T-helper 2 cell treated with Interferon-gamma antibody and Interleukin-4, amounts not matched to agents 100 ng/mL and 5 ng/mL, for 36 hours (primary cell): ENCODE measurements around the gene ABHD10. TPM values are rescaled to one million over a fixed set of nuclear protein-coding genes. Genes with fewer than 3 reads are reported as not detected.

Experiments used
- intact Hi-C: fragments of 100-400 bp; cut with micrococcal nuclease; formaldehyde crosslinking; loops from one replicate; pipeline ENCODE4 v1.15.1; 2023
- total RNA-seq: library from RNA; stranded (reverse); gene quantifications from 2 replicates; pipeline ENCODE4 v1.2.3, GENCODE V29; 2022

The ABHD10 gene
- total RNA-seq, 1 donor from 2014 or later, result 31.2 TPM

GRCh38 chr3:111963424-111963823 is 15.4 kb upstream of the ABHD10 start:
- intact Hi-C loops, result no loop called here

- intact Hi-C loops, result loop anchor here (5.0 kb wide), 1 partner anchor 388 kb away; no protein-coding TSS in a partner anchor
Observed at GRCh38 chr3:111965484-111965883, 13.3 kb upstream of the ABHD10 start.

GRCh38 chr3:111967068-111967467 is 11.8 kb upstream of the ABHD10 start:
- intact Hi-C loops, result loop anchor here (1.0 to 5.0 kb wide), 4 partner anchors 72 to 390 kb away; no protein-coding TSS in a partner anchor

- intact Hi-C loops, result loop anchor here (1.0 to 5.0 kb wide), 4 partner anchors 73 to 390 kb away; no protein-coding TSS in a partner anchor
Observed at GRCh38 chr3:111967651-111968274, 11.1 kb upstream of the ABHD10 start.

GRCh38 chr3:111968319-111969054 is 10.3 kb upstream of the ABHD10 start:
- intact Hi-C loops, result loop anchor here (5.0 kb wide), 1 partner anchor 391 kb away; no protein-coding TSS in a partner anchor

GRCh38 chr3:111970376-111970775 is 8.4 kb upstream of the ABHD10 start:
- intact Hi-C loops, result loop anchor here (10.0 kb wide), 1 partner anchor 896 kb away; the partner anchor contains the start of gene NECTIN3

- intact Hi-C loops, result loop anchor here (10.0 kb wide), 1 partner anchor 897 kb away; the partner anchor contains the start of gene NECTIN3
Observed at GRCh38 chr3:111971533-111972130, 7.2 kb upstream of the ABHD10 start.

- intact Hi-C loops, result loop anchor here (10.0 kb wide), 1 partner anchor 898 kb away; the partner anchor contains the start of gene NECTIN3
Observed at GRCh38 chr3:111972891-111973290, 5.9 kb upstream of the ABHD10 start.

- intact Hi-C loops, result loop anchor here (5.0 to 10.0 kb wide), 4 partner anchors 37 to 900 kb away; partner anchors contain the start of gene NECTIN3
Observed at GRCh38 chr3:111975131-111975530, 3.7 kb upstream of the ABHD10 start.

GRCh38 chr3:111976254-111976653 is 2.6 kb upstream of the ABHD10 start:
- intact Hi-C loops, result loop anchor here (5.0 to 10.0 kb wide), 4 partner anchors 36 to 901 kb away; partner anchors contain the start of gene NECTIN3

- intact Hi-C loops, result loop anchor here (1.0 to 10.0 kb wide), 7 partner anchors 33 to 905 kb away; partner anchors contain the start of genes CD96, NECTIN3 and SLC35A5
Observed at GRCh38 chr3:111979434-111980038, 710 bp downstream of the ABHD10 start.

- intact Hi-C loops, result no loop called here
Observed at GRCh38 chr3:111980716-111981456, 2.1 kb downstream of the ABHD10 start.

GRCh38 chr3:111981457-111981763 is 2.6 kb downstream of the ABHD10 start:
- intact Hi-C loops, result no loop called here

GRCh38 chr3:111984636-111985298 is 5.9 kb downstream of the ABHD10 start:
- intact Hi-C loops, result no loop called here

GRCh38 chr3:111986800-111987199 is 8.0 kb downstream of the ABHD10 start:
- intact Hi-C loops, result no loop called here

- intact Hi-C loops, result loop anchor here (1.0 kb wide), 1 partner anchor 24 kb away; no protein-coding TSS in a partner anchor
Observed at GRCh38 chr3:111989061-111989678, 10.3 kb downstream of the ABHD10 start.

GRCh38 chr3:111993038-111993437 is 14.2 kb downstream of the ABHD10 start:
- intact Hi-C loops, result no loop called here

GRCh38 chr3:111998636-111999483 is 20.0 kb downstream of the ABHD10 start, which contains the start of gene TAGLN3:
Gene TAGLN3, plus strand, starts transcription at chr3:111998922. Its CDS starts 501 bp downstream, at chr3:111999423.
- intact Hi-C loops, result no loop called here
